Fibroblast of mammary gland (primary cell): ENCODE measurements around the gene PLAGL2.
A peak's percentile ranks its signal among the peaks of the same experiment; 100 is the strongest.

Experiments used
- DNase-seq: peaks from one replicate; pipeline ENCODE4 v3.0.0-alpha.2; 2010; ENCODE audit warnings: low read depth
- H3K4me3 ChIP-seq: 2 replicates; pipeline ENCODE4 v1.5.1; 2011; ENCODE audit warnings: low read depth, mild to moderate bottlenecking, low read length, moderate library complexity; ENCODE audit not compliant: control insufficient read depth
- CTCF ChIP-seq: conservative IDR thresholded peaks from 2 replicates; pipeline ENCODE4 v1.5.1; 2011; ENCODE audit warnings: low read depth, low read length, inconsistent platforms; ENCODE audit not compliant: control insufficient read depth, insufficient read depth

Gene PLAGL2

GRCh38 chr20:32244150-32244823 is 36.7 kb upstream of the PLAGL2 start:
- H3K4me3 ChIP-seq: no peak overlapping the region
- no peak for TF ChIP-seq CTCF
- peak; percentile 18 for DNase-seq

GRCh38 chr20:32241807-32242206 is 34.3 kb upstream of the PLAGL2 start:
- TF ChIP-seq CTCF: no peak
- no peak for DNase-seq
- H3K4me3 ChIP-seq: no peak overlapping the region

GRCh38 chr20:32240205-32240604 is 32.7 kb upstream of the PLAGL2 start:
- DNase-seq: no peak
- no peak for TF ChIP-seq CTCF
- H3K4me3 ChIP-seq: no peak overlapping the region

GRCh38 chr20:32238483-32239425 is 31.2 kb upstream of the PLAGL2 start:
- no peak overlapping the region for H3K4me3 ChIP-seq
- DNase-seq: peak; percentile 11
- no peak for TF ChIP-seq CTCF

GRCh38 chr20:32237419-32237818 is 29.9 kb upstream of the PLAGL2 start:
- TF ChIP-seq CTCF: no peak
- no peak overlapping the region for H3K4me3 ChIP-seq
- DNase-seq: no peak

GRCh38 chr20:32236819-32237218 is 29.3 kb upstream of the PLAGL2 start:
- no peak for DNase-seq
- TF ChIP-seq CTCF: no peak
- H3K4me3 ChIP-seq: no peak overlapping the region
